ENCODE measurements around the gene RPUSD4. TPM values are rescaled to one million over a fixed set of nuclear protein-coding genes. Genes with fewer than 3 reads are reported as not detected.

The RPUSD4 gene
- total and polyA plus RNA-seq, 11 donors, result 15.4 to 50.0 (median 33.2) TPM

DNA sequence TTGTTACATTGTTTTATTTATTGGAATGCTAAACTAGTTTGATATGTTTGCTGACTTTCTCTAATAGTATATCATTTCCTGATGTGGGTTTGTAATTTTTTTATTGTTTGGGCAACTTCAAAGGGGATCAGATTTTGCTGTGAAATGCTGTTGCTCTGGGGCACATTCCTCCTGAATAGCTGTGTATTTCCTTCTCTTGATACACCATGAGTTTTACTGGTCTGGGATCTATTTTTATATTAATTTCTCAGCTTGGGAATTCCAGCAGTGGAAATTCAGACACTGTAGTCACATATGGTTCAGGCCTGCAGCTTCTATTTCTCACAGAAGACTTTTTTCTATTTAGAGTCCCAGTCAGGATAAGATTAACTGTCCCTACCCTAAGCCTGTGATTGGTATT is 58.9 kb downstream of the RPUSD4 start:
- peaks cover 0 to 19% (median 0%) of the 10 kb centered on the region in 12 donors for H3K9me3 ChIP-seq
- H3K36me3 ChIP-seq, result no peaks in the 10 kb centered on the region
- intact Hi-C loops (cut with DNase I), result no loop called here
- no peak overlapping the region for H3K4me3 ChIP-seq
- peaks cover 0 to 3% (median 0%) of the 10 kb centered on the region in 12 donors for H3K4me1 ChIP-seq
- DNase-seq, result no peak
- H3K27me3 ChIP-seq, result no peaks in the 10 kb centered on the region
- ATAC-seq, result no peak
- H3K27ac ChIP-seq, result no peak overlapping the region
- TF ChIP-seq, protein P1, sequence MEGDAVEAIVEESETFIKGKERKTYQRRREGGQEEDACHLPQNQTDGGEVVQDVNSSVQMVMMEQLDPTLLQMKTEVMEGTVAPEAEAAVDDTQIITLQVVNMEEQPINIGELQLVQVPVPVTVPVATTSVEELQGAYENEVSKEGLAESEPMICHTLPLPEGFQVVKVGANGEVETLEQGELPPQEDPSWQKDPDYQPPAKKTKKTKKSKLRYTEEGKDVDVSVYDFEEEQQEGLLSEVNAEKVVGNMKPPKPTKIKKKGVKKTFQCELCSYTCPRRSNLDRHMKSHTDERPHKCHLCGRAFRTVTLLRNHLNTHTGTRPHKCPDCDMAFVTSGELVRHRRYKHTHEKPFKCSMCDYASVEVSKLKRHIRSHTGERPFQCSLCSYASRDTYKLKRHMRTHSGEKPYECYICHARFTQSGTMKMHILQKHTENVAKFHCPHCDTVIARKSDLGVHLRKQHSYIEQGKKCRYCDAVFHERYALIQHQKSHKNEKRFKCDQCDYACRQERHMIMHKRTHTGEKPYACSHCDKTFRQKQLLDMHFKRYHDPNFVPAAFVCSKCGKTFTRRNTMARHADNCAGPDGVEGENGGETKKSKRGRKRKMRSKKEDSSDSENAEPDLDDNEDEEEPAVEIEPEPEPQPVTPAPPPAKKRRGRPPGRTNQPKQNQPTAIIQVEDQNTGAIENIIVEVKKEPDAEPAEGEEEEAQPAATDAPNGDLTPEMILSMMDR (IDR thresholded peaks at IDR 0.05), result no peak
- TF ChIP-seq POLR2A (IDR thresholded peaks at IDR 0.05), result no peak

- H3K9me3 ChIP-seq, result peaks cover 0 to 19% (median 0%) of the 10 kb centered on the region in 12 donors
- no peak for ATAC-seq
- peaks cover 0 to 3% (median 0%) of the 10 kb centered on the region in 12 donors for H3K4me1 ChIP-seq
- WGBS, 4 donors, result 92 to 98% (median 96%) methylated on average over 1 of the region's 1 CpG
- DNase-seq, result no peak
- no peak for TF ChIP-seq POLR2A (IDR thresholded peaks at IDR 0.05)
- TF ChIP-seq, protein P1 (IDR thresholded peaks at IDR 0.05), result no peak
- no peaks in the 10 kb centered on the region for H3K27me3 ChIP-seq
- H3K4me3 ChIP-seq, result no peak overlapping the region
- intact Hi-C loops (cut with DNase I), result no loop called here
- H3K27ac ChIP-seq, result no peak overlapping the region
- no peaks in the 10 kb centered on the region for H3K36me3 ChIP-seq
These were observed 59.3 kb downstream of the RPUSD4 start for GRCh38 chr11:126152152-126152551.

Other genes starting within 250 kb of the RPUSD4 start
- 10 to 100 TPM in 2 of 9 donors, 1 to 10 TPM in 7; 5.0 to 51.5 (median 7.4) TPM for gene CDON, start 148.8 kb downstream of the RPUSD4 start, total RNA-seq
- gene CDON, start 148.8 kb downstream of the RPUSD4 start, polyA plus RNA-seq, result 1 to 10 TPM; 1.2 to 2.1 TPM
- gene FAM118B, start 132 bp upstream of the RPUSD4 start, total RNA-seq, result 10 to 100 TPM; 19.0 to 41.0 (median 23.6) TPM
- 10 to 100 TPM in 1 of 2 donors, 1 to 10 TPM in 1; 8.5 to 16.4 TPM for gene FAM118B, start 132 bp upstream of the RPUSD4 start, polyA plus RNA-seq
- 10 to 100 TPM; 65.0 to 90.8 (median 79.3) TPM for gene SRPRA, start 57.2 kb upstream of the RPUSD4 start, total RNA-seq
- 10 to 100 TPM; 38.4 to 99.3 TPM for gene SRPRA, start 57.2 kb upstream of the RPUSD4 start, polyA plus RNA-seq
- 10 to 100 TPM; 22.0 to 49.1 (median 31.8) TPM for gene FOXRED1, start 57.5 kb upstream of the RPUSD4 start, total RNA-seq
- 10 to 100 TPM; 32.8 to 38.4 TPM for gene FOXRED1, start 57.5 kb upstream of the RPUSD4 start, polyA plus RNA-seq
- gene TIRAP, start 71.4 kb upstream of the RPUSD4 start, total RNA-seq, result 1 to 10 TPM; 5.3 to 9.5 (median 7.6) TPM
- 1 to 10 TPM; 4.0 to 5.4 TPM for gene TIRAP, start 71.4 kb upstream of the RPUSD4 start, polyA plus RNA-seq
- 10 to 100 TPM in 5 of 9 donors, 1 to 10 TPM in 4; 7.7 to 15.5 (median 11.1) TPM for gene DCPS, start 92.4 kb upstream of the RPUSD4 start, total RNA-seq
- gene DCPS, start 92.4 kb upstream of the RPUSD4 start, polyA plus RNA-seq, result 10 to 100 TPM in 1 of 2 donors, 1 to 10 TPM in 1; 8.1 to 18.9 TPM
- 10 to 100 TPM; 30.6 to 88.5 (median 59.8) TPM for gene ST3GAL4, start 144.0 kb upstream of the RPUSD4 start, total RNA-seq
- 100 to 1,000 TPM in 1 of 2 donors, 10 to 100 TPM in 1; 66.1 to 168 TPM for gene ST3GAL4, start 144.0 kb upstream of the RPUSD4 start, polyA plus RNA-seq

Measured in heart left ventricle (tissue), 16 donors.